GM18861 (cell line): Measurements from ENCODE around the gene ZFAND2B.

Experiments
- ATAC-seq: cut with Tn5 transposase; IDR thresholded peaks from one replicate; pipeline ENCODE4 v1.9.1; 2021; ENCODE audit not compliant: unreplicated experiment

Gene ZFAND2B

DNA sequence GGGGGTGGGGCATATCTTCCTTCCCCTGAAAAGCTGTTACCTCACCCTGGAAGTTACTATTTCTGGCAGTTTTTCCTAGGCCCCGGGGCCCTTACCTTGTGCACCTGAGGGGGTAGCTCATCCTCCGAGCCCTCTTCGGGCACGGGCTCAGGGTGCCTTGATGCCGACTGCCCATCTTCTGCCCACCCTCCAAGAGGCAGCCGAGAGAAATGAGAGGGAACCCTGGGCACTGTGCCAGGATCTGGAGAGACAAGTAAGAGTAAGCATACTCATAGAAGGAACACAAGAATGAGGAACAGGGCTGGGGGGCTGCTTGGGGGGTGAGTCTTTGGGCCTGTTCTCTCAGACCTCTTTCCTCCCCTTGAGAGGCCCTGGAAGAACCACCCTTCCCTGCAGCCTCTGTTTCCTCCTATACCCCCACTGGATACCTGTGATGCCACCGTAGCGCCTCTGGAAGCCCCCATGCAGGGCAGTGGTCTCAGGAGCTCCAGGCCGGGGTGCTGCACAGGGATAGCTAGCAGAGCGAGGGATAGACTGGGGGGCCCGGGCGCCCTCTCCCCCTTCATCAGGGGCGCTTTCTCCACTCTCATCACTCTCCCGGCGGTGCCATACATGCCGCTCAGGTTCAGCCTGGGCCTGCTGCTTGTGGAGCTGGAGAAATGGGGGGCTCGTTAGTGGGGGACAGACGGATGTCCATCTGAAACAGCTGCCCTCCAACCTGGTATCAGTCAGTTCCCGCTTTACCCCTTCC, 14.2 kb downstream of the ZFAND2B start:
- ATAC-seq = no peak

DNA sequence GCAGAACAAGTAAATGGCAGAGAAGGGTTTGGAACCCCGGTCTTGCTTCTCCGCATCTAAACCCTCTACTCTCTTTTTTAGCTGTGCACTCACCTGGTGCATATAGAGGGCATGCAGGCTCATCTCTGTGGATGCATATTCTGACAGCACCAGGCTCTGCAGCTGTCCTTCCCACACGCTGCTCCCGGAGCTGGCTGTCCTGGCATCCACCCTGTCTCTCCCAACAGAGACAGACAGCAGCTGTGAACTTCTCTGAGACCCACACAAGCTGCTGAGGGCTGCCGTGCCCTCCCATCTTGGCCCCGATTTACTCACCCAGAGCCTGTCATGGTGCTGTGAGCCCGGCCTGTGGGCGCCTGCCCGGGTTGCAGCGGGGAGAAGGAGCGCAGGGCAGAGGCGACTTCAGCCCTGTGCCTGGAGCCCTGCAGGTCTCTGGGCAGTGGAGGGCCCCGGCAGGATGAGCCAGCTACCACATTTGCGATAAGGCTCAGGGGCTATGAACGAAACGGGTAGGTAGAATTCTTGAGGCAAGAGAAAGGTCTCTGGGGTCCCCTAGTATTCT, 15.5 kb downstream of the ZFAND2B start:
- ATAC-seq = no peak

DNA sequence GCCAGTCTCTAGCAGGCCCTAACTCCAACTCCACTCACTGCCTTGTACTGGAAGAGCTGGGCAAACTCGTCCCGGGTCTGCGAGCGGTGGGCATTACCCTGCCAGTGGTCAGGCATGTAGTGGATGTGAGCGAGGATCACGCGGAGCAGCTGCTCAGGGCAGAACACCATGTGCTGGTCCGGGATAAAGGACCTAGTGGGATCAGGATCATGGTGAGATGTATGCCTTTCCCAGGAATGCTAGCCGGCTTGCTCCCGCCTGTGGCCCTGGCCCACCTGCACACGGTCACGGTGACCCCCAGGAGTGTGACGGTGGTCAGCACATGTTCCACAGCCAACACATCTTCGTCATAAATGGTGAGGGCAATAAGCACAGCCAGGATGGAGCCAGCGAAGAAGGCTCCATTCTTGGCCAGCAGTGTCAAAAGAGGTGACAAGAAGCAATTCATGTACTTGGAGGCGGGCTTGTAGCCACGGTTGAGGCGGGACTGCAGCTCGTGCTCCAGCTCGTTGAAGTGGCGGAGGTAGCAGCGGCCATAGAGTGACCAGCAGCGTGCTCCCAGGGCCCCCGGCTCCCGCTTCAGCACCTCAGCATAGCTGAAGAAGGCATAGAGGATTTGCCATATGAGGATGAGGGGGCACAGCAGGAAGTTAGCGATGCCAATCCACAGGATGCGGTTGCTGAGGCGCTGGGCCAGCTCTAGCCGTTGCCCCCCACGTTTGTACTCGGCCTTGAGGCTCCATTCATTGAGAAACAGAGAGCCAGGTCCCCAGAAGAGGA, 17.4 kb downstream of the ZFAND2B start:
- no peak for ATAC-seq

DNA sequence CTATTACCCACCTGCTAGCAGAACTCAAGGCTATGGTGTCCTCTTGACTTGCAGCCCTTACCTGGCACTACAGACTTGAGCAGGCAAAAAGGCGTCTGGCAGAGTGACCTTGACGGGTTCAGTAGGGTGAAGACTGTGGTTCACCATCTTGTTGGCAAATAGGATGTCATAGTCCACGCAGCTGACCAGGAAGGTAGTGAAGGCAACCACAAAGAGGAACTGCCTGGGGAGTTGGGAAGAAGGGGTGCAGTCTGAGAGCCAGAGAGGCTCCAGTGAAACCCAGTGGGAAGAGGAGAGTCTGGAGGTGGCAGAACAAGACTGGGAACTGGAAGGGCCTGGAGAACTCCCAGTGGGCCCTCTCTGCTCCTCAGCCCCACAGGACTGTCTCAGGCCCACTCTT, 18.8 kb downstream of the ZFAND2B start:
- ATAC-seq = no peak

DNA sequence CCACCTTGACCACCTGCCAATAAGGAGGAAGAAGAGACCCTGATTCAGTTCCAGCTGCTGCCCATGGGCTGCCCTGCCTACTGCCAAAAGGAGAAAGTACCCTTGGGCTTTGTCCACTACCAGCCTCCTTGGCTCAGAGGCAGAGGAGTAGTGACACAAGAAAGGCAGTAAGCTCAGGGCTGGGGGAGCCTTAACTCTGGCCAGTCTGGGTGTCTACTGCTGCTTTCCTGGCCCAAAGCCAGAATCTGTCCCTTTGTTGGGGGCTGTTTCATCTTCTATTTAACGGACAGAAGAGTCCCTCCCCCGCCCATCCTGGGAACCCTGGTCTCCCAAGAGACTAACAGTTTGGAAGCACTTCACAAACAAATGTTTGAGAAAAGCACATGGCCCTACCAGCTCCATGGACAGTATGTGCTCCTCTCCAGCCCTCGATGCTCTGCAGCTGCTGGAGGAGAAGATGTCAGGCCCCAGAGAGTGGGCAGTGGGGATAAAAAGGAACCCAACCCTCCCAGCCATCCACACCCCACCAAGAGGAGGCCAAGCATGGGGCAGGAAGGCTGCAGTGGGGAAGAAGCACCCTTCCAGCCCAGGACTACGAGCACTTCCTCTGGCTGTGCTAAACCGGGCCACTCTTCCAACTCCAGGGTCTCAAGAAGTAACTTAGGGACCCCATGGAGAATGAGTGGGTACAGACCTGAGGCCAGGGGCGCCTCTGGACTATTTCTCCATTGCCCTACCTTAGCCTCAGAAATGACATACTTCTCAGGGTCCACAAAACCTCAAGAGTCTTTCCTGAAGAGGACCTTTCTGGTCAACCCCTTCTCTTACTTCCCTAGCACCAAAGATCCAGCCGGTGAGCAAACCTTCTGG, 21.7 kb downstream of the ZFAND2B start:
- ATAC-seq = no peak

DNA sequence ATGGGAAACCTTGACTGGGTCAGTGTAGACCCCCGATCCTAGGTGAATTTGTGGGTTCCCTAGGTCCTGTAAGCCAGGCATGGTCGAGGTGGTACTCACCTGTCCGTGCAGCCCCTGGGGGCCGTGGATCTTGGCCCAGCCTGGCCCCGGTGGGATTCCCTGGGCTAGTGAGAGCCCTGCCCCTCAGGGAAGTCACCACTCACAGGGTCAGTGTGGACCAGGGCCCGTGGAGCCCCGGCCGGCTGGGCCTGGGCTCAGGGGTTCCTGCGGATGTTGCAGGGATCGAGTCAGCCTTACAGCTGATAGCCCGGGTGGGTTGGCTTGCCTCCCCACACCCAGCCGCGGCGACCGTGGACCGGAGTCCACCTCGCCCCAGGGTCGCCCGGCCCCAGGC, 22.3 kb downstream of the ZFAND2B start:
- peak; percentile 4 for ATAC-seq

DNA sequence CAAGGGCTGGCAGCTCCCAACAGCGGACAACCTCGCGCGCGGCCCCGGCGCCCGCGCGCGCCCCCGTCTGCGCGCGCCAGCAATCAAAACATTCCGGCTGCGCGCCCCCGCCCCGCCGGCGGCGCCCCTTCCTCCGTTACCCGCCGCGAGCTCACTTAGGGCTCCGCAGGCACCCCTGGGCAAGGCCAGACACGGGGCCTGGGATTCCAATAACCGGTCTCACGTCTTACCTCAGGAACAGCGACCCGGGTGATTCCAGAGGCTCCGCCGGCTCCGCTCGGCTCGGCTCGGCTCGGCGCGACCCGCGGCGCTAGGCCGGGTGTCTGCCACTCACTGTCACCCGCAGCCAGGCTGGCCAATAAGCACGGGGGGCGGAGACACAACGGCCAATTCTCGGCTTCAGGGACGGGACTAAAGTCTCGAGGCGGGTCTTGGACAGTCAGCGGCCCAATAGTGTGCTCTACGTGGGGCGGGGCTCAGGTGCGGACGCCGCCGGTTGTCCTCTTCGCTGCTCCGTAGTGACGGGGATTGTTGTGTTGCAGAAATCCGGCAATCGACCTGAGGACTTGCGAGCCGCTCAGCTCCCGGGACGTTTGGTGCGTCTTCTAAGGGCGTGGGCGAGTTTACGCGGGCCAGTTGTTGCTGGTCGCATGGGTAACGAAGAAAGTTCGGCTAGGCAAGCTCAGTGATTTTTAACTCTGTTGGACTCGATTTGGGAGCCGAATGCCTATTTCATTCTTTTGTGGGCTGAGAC, 22.9 kb downstream of the ZFAND2B start, which contains the start of the genes ANKZF1 and ATG9A:
Gene ANKZF1 (plus strand): TSS at position 502 of the 754 bp plus-strand sequence. CDS start 452 bp downstream, outside the sequence.
Gene ATG9A (minus strand): TSS at position 332 of the 754 bp plus-strand sequence. CDS start 1,612 bp downstream, outside the sequence.
- peak; percentile 91 for ATAC-seq

DNA sequence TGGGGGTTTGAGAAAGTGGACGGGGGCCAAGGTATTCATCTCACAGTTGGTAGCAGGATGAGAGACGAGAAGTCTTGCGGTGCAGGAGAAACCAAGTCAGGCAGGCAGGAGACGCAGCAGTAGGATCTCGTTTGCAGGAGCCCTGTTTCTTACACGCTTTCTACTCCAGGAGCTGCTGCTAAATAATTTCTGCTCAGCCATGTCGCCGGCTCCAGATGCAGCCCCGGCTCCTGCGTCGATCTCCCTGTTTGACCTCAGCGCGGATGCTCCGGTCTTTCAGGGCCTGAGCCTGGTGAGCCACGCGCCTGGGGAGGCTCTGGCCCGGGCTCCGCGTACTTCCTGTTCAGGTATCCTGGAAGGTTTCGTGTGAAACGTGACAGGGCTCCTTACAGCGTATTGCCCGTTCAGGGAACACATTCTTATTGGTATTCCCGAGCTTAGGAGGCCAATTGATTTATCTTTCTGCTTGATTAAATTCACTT, 23.5 kb downstream of the ZFAND2B start:
- ATAC-seq = no peak

DNA sequence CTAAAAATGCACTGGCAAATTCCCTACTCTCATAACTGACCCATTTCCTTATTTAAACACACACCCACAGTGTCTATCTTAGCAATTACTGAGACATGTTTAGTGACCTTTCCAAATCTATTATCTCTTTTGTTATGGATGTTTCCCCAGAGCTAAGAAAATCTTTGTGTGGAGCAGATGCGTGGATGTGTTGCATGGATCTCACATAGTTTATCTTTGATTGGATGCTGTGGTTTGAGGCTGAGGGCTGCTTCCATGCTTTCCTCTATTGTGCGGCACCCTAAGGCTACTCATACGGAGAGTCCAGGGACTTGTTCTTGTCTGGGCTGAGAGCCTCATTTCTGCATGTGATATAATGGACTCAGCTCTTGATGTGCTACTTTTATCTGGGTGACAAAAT, 27.7 kb downstream of the ZFAND2B start:
- no peak for ATAC-seq

DNA sequence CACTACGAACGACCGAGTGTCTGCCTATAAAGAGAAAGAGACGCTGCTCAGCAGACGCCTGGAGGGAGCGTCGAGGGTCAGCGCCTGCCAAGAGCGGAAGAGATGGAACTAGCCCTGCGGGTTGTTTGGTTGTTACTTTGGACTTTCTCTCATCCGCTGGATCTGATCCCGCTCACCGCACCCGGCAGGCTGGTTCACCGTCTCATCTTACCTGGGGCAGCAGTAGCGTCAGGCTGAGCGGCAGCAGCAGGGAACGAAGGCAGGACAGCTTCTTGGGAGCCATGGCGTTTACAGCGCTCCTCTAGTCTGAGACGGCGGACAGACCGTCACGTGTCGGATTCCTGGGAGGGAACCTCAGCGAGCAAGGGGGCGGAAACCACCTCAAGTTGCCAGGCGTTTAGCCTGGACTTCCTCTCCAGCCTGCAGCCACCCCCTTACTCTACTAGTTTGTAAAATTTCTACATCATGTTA, 36.7 kb downstream of the ZFAND2B start:
- no peak for ATAC-seq

DNA sequence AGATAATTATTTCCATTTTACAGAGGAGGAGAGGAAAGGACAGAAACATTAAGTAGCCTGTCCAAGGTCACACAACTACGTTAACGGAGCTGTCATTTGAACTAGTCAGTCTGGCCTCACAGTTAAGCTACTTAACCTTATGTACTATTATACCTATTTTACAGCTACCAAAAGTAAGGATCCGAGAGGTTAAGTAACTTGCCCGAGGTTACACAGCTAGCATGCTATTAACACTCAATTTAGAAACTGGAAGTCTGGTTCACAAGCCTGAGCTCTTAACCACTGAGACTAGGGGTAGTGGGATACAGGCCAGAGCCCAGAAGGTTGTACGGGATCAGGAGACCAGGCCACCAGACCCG, 38.2 kb downstream of the ZFAND2B start:
- no peak for ATAC-seq

DNA sequence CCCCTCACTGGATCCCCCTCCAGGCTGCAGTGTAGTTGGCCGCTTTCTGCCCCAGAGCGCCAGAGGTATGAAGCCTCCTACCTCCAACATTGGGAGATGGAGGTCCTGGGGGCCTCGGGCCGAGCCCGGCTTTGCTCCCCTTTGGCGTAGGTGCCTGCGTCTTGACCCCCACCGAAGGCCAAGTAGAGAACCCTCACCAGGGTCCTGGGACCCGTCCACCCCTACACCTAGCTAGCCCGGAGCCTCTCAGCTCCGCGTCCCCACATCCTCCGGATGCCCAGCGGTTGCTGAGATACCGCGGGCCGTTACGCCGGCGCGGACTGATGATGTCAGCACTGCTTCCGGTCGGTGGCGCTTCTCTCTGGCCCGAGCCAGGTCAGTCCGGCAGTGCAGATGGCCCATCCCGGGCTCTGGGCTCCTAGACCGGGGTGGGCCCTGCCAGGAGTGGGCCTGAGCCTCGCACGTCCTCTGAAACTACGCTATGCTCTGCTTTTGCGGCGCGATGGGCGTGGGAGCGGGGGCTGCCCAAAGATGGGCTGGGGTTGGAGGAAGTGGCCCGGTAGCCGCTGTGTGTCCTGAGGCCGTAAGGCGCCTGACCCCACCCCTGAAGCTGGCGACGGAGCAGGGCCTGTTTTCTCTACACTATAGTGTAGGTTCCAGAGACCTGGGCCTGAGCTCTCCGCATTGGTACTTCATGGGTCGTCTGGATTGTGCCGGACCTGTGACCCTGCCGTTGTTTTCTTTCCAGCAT, 38.7 kb downstream of the ZFAND2B start, which contains the start of the genes GLB1L and STK16:
Gene GLB1L (minus strand): TSS at position 297 of the 751 bp plus-strand sequence. CDS start 1,871 bp downstream, outside the sequence.
Gene STK16 (plus strand): TSS at position 332 of the 751 bp plus-strand sequence. CDS start 521 bp downstream, outside the sequence.
- peak; percentile 52 for ATAC-seq

DNA sequence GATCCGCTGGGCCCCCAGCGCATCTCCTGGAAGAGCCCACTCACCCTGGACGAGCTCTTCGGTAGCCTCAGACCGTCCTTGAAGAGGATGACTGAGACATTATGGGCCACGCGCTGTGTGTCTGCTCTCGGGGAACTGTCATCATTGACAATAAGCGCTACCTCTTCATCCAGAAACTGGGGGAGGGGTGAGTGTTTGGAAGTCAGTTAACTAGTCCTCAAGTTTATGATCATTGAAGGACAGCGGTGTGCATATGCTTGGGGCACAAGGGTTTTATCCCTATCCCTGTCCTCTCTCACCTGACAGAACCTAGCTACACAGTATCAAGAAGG, 39.3 kb downstream of the ZFAND2B start:
- ATAC-seq = no peak

DNA sequence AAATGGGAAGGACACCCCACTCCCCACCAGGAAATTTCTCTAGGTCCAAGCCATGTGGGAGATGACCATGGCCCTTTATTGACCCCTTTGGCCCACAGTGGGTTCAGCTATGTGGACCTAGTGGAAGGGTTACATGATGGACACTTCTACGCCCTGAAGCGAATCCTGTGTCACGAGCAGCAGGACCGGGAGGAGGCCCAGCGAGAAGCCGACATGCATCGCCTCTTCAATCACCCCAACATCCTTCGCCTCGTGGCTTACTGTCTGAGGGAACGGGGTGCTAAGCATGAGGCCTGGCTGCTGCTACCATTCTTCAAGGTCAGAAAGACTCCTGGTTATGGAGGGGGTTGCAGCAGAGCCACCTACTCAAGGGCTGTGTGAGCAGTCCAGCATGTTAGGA, 40.0 kb downstream of the ZFAND2B start:
- ATAC-seq = no peak

DNA sequence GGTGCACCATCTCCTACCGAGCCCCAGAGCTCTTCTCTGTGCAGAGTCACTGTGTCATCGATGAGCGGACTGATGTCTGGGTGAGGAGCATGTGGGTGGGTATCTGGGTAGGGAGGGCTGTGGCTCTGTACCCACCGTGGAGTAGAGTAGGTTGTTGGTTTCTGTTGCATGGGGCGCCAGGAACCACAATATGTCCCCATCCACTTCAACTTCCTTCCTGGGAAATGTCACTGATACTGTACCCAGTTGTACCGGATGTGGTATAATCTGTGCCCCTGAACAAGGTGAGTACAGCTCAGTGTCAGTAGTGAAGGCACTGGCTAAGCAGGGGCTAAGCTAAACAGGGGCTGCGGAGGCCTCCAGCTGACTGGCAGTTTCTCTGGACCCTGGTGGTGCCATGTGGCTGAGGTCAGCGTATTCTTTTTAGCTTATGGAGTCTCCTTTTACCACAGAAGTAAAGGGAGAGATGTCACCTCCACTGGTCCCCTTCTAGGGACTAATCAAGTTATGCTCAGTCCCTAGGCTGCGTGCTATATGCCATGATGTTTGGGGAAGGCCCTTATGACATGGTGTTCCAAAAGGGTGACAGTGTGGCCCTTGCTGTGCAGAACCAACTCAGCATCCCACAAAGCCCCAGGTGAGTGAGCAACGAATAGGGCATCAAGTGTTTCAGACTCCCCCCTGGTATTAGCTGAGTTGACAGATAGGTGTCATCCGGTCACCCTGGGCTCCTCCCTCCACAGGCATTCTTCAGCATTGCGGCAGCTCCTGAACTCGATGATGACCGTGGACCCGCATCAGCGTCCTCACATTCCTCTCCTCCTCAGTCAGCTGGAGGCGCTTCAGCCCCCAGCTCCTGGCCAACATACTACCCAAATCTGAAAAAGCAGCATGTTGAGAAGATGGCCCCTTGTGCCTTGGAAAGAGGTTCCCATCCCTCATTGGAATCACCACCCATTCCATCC, 41.4 kb downstream of the ZFAND2B start:
- no peak for ATAC-seq

DNA sequence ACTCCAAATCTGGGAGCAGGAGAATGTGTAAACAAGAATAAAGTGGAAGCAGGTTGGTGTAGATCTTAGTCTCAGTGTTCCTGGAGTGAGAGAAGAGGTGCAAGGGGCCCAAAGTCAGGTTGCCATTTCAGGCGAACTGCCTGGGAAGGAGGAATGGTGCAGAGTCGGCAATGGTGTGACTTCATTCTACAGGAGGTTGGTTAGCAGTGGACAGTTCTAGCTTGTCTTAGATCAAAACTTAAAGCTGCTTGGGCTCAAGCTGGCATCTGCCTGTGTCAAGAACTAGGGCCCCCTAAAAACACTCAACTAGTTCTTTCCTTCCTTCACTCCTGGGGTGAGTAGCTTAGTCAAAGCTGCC, 42.2 kb downstream of the ZFAND2B start:
- ATAC-seq = no peak

DNA sequence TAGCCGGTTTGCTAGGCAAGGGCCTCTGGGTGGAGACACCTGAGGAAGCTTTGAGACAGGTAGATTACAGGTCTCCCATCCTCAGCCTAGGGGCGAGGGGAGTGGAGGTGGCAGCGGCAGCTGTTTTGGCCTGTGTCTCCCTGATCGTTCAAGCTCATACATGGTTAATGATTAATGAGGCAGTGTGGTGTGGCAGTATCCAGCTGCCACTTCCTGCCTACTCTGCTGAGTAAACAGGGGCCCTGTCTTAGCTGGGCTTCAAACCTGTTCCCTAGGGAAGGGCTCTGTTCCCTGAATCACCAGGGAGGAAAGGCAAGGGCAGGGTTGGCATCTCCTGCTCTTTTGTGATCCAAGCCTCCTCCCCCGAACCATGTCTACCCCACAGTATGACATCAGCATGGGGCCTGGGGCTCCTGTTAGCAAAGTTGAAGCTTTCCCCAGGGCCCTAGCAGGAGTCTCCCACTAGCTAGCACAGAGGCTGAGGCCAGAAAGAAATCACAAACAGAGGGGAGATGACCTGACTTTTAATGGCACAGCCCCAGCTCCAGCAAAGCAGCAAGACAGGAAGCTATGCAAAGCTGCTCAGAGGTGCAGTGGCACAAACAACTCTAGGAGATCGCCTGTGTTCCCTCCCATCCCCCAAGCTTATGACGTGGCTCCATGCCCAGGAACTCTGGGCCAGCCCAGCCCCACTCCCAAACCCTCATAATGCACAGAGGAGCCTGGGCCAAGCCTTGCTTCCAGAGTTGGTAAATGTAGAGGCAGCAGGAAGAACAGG, 42.8 kb downstream of the ZFAND2B start:
- ATAC-seq = peak; percentile 52
